ENCODE data around the gene CFI. TPM values are rescaled to one million over a fixed set of nuclear protein-coding genes. Genes with fewer than 3 reads are reported as not detected.

The CFI gene
- total RNA-seq, 1 experiment from 2014 or later = 0.26 TPM

DNA sequence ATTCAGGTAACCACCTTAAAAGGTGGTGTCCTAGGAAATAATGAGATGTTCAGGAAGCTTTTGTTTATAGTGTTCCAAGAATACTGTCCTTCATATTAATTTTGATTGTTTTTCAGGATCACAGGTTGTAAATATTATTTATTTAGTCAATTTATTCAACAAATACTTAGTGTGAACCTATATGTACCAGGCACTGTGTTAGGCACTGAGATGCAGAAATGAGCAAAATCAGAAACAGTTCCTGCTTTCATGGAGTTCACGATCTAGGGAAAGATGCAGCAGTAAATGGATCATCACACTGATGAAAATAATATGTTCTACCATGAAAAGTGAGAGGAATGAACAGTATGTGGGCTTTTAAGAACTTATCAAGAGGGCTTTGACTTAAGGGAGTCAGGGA lies 53.7 kb downstream of the CFI start:
- in situ Hi-C loops (cut with HindIII; ENCODE audit: low pct_unique_long_range_greater_than_20kb, low sequenced_read_pairs) = no loop called here

GRCh38 chr4:109746728-109747127 lies 55.1 kb downstream of the CFI start:
- DNase-seq (ENCODE audit: low read depth, low spot score) = no peak
- in situ Hi-C loops (cut with HindIII; ENCODE audit: low pct_unique_long_range_greater_than_20kb, low sequenced_read_pairs) = no loop called here

More for the DNA sequence above, 53.7 kb downstream of the CFI start:
- DNase-seq (ENCODE audit: low read depth, low spot score) = no peak

GRCh38 chr4:109745830-109746229 lies 56.0 kb downstream of the CFI start:
- in situ Hi-C loops (cut with HindIII; ENCODE audit: low pct_unique_long_range_greater_than_20kb, low sequenced_read_pairs) = no loop called here
- no peak for DNase-seq (ENCODE audit: low read depth, low spot score)

GRCh38 chr4:109739547-109739946 lies 62.3 kb downstream of the CFI start:
- no peak for DNase-seq (ENCODE audit: low read depth, low spot score)
- in situ Hi-C loops (cut with HindIII; ENCODE audit: low pct_unique_long_range_greater_than_20kb, low sequenced_read_pairs) = no loop called here

GRCh38 chr4:109738104-109738872 lies 63.5 kb downstream of the CFI start:
- DNase-seq (ENCODE audit: low read depth, low spot score) = no peak
- in situ Hi-C loops (cut with HindIII; ENCODE audit: low pct_unique_long_range_greater_than_20kb, low sequenced_read_pairs) = no loop called here

DNA sequence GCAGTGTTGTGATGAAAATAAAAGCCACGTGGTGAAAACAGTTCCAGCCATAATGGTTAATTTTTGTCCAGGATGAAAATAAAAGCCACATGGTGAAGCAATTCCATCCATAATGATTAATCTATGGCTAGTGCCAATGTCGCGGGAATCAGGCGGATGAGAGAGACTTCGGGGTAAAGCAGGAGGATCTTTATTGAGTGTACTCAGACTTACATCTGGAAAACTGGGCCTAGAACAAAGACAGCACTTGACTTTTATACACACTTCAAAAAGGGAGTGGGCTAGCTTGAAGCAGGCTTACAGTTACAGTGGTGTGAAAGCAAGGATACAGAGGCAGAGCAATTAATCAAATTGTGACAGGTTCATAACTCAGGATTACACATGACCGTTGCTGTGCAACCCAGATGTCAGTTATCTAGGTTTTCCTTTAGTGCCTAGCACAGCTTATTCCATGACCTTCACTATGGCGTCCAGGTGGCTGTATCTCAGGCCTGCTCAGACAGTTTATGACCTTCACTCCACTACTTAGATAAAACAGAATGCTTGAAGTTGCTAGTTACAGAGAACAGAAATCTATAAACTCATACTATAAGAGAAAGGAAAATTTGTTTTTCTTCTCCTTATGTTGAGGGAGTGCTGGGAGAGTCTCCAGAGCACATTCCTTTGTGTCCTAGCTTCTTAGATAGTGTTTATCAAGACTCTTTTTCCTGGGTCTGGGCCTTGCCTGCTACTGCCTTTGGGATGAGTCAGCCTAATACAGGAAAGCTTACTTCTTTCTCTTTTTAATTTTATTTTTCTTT lies 66.0 kb downstream of the CFI start:
- in situ Hi-C loops (cut with HindIII; ENCODE audit: low pct_unique_long_range_greater_than_20kb, low sequenced_read_pairs) = no loop called here
- no peak for DNase-seq (ENCODE audit: low read depth, low spot score)

DNA sequence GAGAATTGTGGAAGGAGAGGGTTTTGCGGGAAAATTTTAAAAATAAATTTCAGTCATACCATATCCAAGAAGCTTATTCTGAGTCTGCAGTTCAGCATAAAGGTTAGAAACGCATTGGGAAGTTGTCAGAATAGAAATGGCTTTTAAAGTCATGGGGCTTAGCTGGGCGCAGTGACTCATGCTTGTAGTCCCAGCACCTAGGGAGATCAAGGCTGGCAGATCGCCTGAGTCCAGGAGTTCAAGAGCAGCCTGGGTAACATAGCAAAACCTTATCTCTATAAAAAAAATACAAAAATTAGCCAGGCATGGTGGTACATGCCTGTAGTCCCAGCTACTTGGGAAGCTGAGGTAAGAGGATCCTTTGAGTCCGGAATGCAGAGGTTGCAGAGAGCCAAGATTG lies 68.1 kb downstream of the CFI start:
- in situ Hi-C loops (cut with HindIII; ENCODE audit: low pct_unique_long_range_greater_than_20kb, low sequenced_read_pairs) = no loop called here
- no peak for DNase-seq (ENCODE audit: low read depth, low spot score)

- in situ Hi-C loops (cut with HindIII; ENCODE audit: low pct_unique_long_range_greater_than_20kb, low sequenced_read_pairs) = no loop called here
- DNase-seq (ENCODE audit: low read depth, low spot score) = no peak
Observed at GRCh38 chr4:109730619-109731545, 70.9 kb downstream of the CFI start.

- peak; percentile 49 for DNase-seq (ENCODE audit: low read depth, low spot score)
- in situ Hi-C loops (cut with HindIII; ENCODE audit: low pct_unique_long_range_greater_than_20kb, low sequenced_read_pairs) = no loop called here
Observed at GRCh38 chr4:109729718-109730618, 71.8 kb downstream of the CFI start, which contains the start of gene PLA2G12A. TSS of gene PLA2G12A (minus strand) at chr4:109730070. CDS start at chr4:109729809, 261 bp downstream.

- in situ Hi-C loops (cut with HindIII; ENCODE audit: low pct_unique_long_range_greater_than_20kb, low sequenced_read_pairs) = no loop called here
- no peak for DNase-seq (ENCODE audit: low read depth, low spot score)
Observed at GRCh38 chr4:109729117-109729717, 72.6 kb downstream of the CFI start.

- no peak for DNase-seq (ENCODE audit: low read depth, low spot score)
- in situ Hi-C loops (cut with HindIII; ENCODE audit: low pct_unique_long_range_greater_than_20kb, low sequenced_read_pairs) = no loop called here
Observed at GRCh38 chr4:109728385-109728784, 73.4 kb downstream of the CFI start.

- DNase-seq (ENCODE audit: low read depth, low spot score) = no peak
- in situ Hi-C loops (cut with HindIII; ENCODE audit: low pct_unique_long_range_greater_than_20kb, low sequenced_read_pairs) = no loop called here
Observed at GRCh38 chr4:109723110-109723509, 78.7 kb downstream of the CFI start.

- DNase-seq (ENCODE audit: low read depth, low spot score) = no peak
- in situ Hi-C loops (cut with HindIII; ENCODE audit: low pct_unique_long_range_greater_than_20kb, low sequenced_read_pairs) = no loop called here
Observed at GRCh38 chr4:109722357-109722756, 79.4 kb downstream of the CFI start.

- in situ Hi-C loops (cut with HindIII; ENCODE audit: low pct_unique_long_range_greater_than_20kb, low sequenced_read_pairs) = no loop called here
- no peak for DNase-seq (ENCODE audit: low read depth, low spot score)
Observed at GRCh38 chr4:109721033-109721432, 80.8 kb downstream of the CFI start.

DNA sequence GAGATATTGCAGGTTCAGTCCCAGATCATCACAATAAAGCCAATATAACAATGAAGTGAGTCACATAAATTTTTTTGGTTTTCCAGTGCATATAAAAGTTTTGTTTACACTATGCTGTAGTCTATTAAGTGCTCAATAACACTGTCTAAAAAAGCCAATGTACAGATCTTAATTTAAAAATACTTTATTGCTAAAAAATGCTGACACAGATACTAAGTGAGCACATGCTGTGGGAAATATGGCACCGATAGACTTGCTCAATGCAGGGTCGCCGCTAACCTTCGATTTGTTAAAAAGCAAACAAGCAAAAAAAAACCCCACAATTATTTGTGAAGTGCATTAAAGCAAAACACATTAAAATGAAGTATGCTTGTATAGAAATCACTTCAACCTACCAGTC lies 82.2 kb downstream of the CFI start:
- in situ Hi-C loops (cut with HindIII; ENCODE audit: low pct_unique_long_range_greater_than_20kb, low sequenced_read_pairs) = no loop called here
- DNase-seq (ENCODE audit: low read depth, low spot score) = no peak

- no peak for DNase-seq (ENCODE audit: low read depth, low spot score)
- in situ Hi-C loops (cut with HindIII; ENCODE audit: low pct_unique_long_range_greater_than_20kb, low sequenced_read_pairs) = no loop called here
Observed at GRCh38 chr4:109718759-109719158, 83.0 kb downstream of the CFI start.

DNA sequence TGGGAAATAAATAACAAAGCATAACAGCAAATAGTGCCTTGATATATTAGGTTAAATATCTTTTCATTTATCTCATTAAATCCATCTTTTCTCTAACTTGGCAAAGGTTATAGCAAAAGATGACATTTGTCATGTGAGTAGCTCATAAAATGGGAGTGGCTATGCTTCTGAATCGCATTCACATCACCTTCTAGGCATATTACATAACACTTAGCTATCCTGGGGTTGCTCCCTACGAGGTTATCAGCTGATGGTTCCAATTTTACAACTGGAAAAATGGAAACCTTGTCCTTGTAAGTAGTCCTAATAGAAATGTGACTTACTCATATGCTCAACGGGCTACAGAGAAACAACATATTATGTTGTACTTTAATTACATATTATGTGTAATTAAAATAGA lies 88.3 kb downstream of the CFI start:
- no peak for DNase-seq (ENCODE audit: low read depth, low spot score)
- in situ Hi-C loops (cut with HindIII; ENCODE audit: low pct_unique_long_range_greater_than_20kb, low sequenced_read_pairs) = no loop called here

Measured in SK-MEL-5 (cell line).